HL-60/S4 treated with phorbol 12-myristate 13-acetate at 8.2 ng/mL for 4 days and 3 days (cell line): ENCODE data around the gene CACNA1I.

ENCODE experiments used
- in situ Hi-C: fragments of 300-500 bp; cut with MboI; formaldehyde crosslinking; loops from 2 replicates; pipeline ENCODE4 v1.15.0; 2022; ENCODE audit warnings: low sequenced_read_pairs

CACNA1I gene

GRCh38 chr22:39664485-39665200 is 94.1 kb downstream of the CACNA1I start:
- in situ Hi-C loops, result no loop called here

GRCh38 chr22:39665229-39665628 is 94.7 kb downstream of the CACNA1I start:
- in situ Hi-C loops, result no loop called here

- in situ Hi-C loops, result no loop called here
Observed at GRCh38 chr22:39665661-39666431, 95.3 kb downstream of the CACNA1I start.

- in situ Hi-C loops, result no loop called here
Observed at GRCh38 chr22:39666495-39666894, 95.9 kb downstream of the CACNA1I start.

GRCh38 chr22:39666926-39667325 is 96.4 kb downstream of the CACNA1I start:
- in situ Hi-C loops, result no loop called here

- in situ Hi-C loops, result no loop called here
Observed at GRCh38 chr22:39669432-39669831, 98.9 kb downstream of the CACNA1I start.

- in situ Hi-C loops, result no loop called here
Observed at GRCh38 chr22:39671936-39672335, 101.4 kb downstream of the CACNA1I start.

- in situ Hi-C loops, result no loop called here
Observed at GRCh38 chr22:39674536-39674935, 104.0 kb downstream of the CACNA1I start.

- in situ Hi-C loops, result no loop called here
Observed at GRCh38 chr22:39675947-39676346, 105.4 kb downstream of the CACNA1I start.

- in situ Hi-C loops, result no loop called here
Observed at GRCh38 chr22:39677967-39678366, 107.4 kb downstream of the CACNA1I start.

- in situ Hi-C loops, result no loop called here
Observed at GRCh38 chr22:39678862-39679490, 108.4 kb downstream of the CACNA1I start.

- in situ Hi-C loops, result no loop called here
Observed at GRCh38 chr22:39679652-39680051, 109.1 kb downstream of the CACNA1I start.

- in situ Hi-C loops, result no loop called here
Observed at GRCh38 chr22:39680486-39680885, 109.9 kb downstream of the CACNA1I start.

GRCh38 chr22:39681038-39681861 is 110.7 kb downstream of the CACNA1I start:
- in situ Hi-C loops, result no loop called here

GRCh38 chr22:39682994-39683393 is 112.4 kb downstream of the CACNA1I start:
- in situ Hi-C loops, result no loop called here

- in situ Hi-C loops, result no loop called here
Observed at GRCh38 chr22:39683639-39684038, 113.1 kb downstream of the CACNA1I start.

- in situ Hi-C loops, result no loop called here
Observed at GRCh38 chr22:39684702-39685281, 114.2 kb downstream of the CACNA1I start.

GRCh38 chr22:39685336-39686177 is 115.0 kb downstream of the CACNA1I start:
- in situ Hi-C loops, result no loop called here

GRCh38 chr22:39686178-39686620 is 115.6 kb downstream of the CACNA1I start:
- in situ Hi-C loops, result no loop called here
